DOHH2 (cell line): ENCODE data around the gene BAIAP2.

Experiments
- EZH2phosphoT487 ChIP-seq: fragments of 200-600 bp; sonication (generic); IDR thresholded peaks from 2 replicates; pipeline ENCODE4 v1.6.1; 2017; ENCODE audit warnings: borderline replicate concordance, mild to moderate bottlenecking, antibody characterized with exemption, low read length, moderate library complexity, mixed read lengths
- TF ChIP-seq, protein P1 (sequence below): fragments of 200-600 bp; sonication (generic); IDR thresholded peaks from one replicate; pipeline ENCODE4 v1.5.1; 2014; ENCODE audit warnings: antibody characterized with exemption, mild to moderate bottlenecking, low read depth, low read length; ENCODE audit not compliant: poor library complexity, severe bottlenecking

- TF ChIP-seq, protein P1, sequence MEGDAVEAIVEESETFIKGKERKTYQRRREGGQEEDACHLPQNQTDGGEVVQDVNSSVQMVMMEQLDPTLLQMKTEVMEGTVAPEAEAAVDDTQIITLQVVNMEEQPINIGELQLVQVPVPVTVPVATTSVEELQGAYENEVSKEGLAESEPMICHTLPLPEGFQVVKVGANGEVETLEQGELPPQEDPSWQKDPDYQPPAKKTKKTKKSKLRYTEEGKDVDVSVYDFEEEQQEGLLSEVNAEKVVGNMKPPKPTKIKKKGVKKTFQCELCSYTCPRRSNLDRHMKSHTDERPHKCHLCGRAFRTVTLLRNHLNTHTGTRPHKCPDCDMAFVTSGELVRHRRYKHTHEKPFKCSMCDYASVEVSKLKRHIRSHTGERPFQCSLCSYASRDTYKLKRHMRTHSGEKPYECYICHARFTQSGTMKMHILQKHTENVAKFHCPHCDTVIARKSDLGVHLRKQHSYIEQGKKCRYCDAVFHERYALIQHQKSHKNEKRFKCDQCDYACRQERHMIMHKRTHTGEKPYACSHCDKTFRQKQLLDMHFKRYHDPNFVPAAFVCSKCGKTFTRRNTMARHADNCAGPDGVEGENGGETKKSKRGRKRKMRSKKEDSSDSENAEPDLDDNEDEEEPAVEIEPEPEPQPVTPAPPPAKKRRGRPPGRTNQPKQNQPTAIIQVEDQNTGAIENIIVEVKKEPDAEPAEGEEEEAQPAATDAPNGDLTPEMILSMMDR, result no peak
- no peak for TF ChIP-seq EZH2phosphoT487
Measured at GRCh38 chr17:80990921-80991644, 43.9 kb upstream of the BAIAP2 start.
